HG03558 (cell line): ENCODE measurements around the gene TAF3.
"Not testable (repeated sequence)": the region's sequence is repeated elsewhere in the genome, so short reads cannot be mapped to it uniquely, and the experiment has no call there.

Source experiments
- ATAC-seq: cut with Tn5 transposase; IDR thresholded peaks from one replicate; pipeline ENCODE4 v1.9.1; 2021; ENCODE audit warnings: moderate number of reproducible peaks; ENCODE audit not compliant: unreplicated experiment; ENCODE audit errors: extremely low read depth

The TAF3 gene

GRCh38 chr10:8013619-8014018 lies 195.3 kb downstream of the TAF3 start:
- no peak for ATAC-seq

- ATAC-seq, result no peak
Measured at GRCh38 chr10:8014649-8015048, 196.3 kb downstream of the TAF3 start.

- ATAC-seq, result no peak
Measured at GRCh38 chr10:8017277-8017676, 199.0 kb downstream of the TAF3 start.

- no peak for ATAC-seq
Measured at GRCh38 chr10:8023321-8023720, 205.0 kb downstream of the TAF3 start.

- ATAC-seq, result no peak
Measured at GRCh38 chr10:8023851-8024250, 205.5 kb downstream of the TAF3 start.

GRCh38 chr10:8026349-8027259 lies 208.3 kb downstream of the TAF3 start:
- ATAC-seq, result no peak

- ATAC-seq, result not testable (repeated sequence)
Measured at GRCh38 chr10:8031211-8031610, 212.9 kb downstream of the TAF3 start.

- ATAC-seq, result no peak
Measured at GRCh38 chr10:8032558-8032957, 214.3 kb downstream of the TAF3 start.

- ATAC-seq, result no peak
Measured at GRCh38 chr10:8033812-8034465, 215.6 kb downstream of the TAF3 start.

GRCh38 chr10:8034466-8035005 lies 216.2 kb downstream of the TAF3 start:
- ATAC-seq, result no peak

- no peak for ATAC-seq
Measured at GRCh38 chr10:8035006-8035640, 216.8 kb downstream of the TAF3 start.

- no peak for ATAC-seq
Measured at GRCh38 chr10:8035641-8036470, 217.6 kb downstream of the TAF3 start.

GRCh38 chr10:8036506-8037198 lies 218.3 kb downstream of the TAF3 start:
- no peak for ATAC-seq

- no peak for ATAC-seq
Measured at GRCh38 chr10:8037199-8037801, 219.0 kb downstream of the TAF3 start.

- no peak for ATAC-seq
Measured at GRCh38 chr10:8037941-8038894, 219.9 kb downstream of the TAF3 start.

GRCh38 chr10:8039321-8039881 lies 221.1 kb downstream of the TAF3 start:
- no peak for ATAC-seq

- ATAC-seq, result no peak
Measured at GRCh38 chr10:8040651-8041050, 222.3 kb downstream of the TAF3 start.
